Activated CD8-positive, alpha-beta T cell treated with anti-CD3 and anti-CD28 coated beads for 36 hours (primary cell): ENCODE results near the gene NTMT2. TPM values are rescaled to one million over a fixed set of nuclear protein-coding genes. Genes with fewer than 3 reads are reported as not detected.

Experiments used
- ATAC-seq: fragments of 200-7000 bp; cut with Tn5 transposase; one replicate; pipeline ENCODE4 v1.10.0; 2021; ENCODE audit warnings: mild to moderate bottlenecking, moderate library complexity
- CTCF ChIA-PET: fragments of 350-600 bp; sonication (Branson Sonifier 250); formaldehyde crosslinking; loops from one replicate; lab custom pipeline; 2021; ENCODE audit warnings: antibody characterized with exemption; lab: Charles Lee
- POLR2A ChIA-PET: fragments of 350-600 bp; sonication (Branson Sonifier 250); formaldehyde crosslinking; loops from one replicate; lab custom pipeline; 2021; ENCODE audit warnings: antibody characterized with exemption; lab: Charles Lee
- DNase-seq: peaks from one replicate; pipeline ENCODE4 v3.0.0-alpha.2; 2020
- H3K27ac Mint-ChIP-seq: one replicate; pipeline ENCODE4 v1.8.0; 2021; ENCODE audit warnings: mild to moderate bottlenecking, mixed read lengths
- H3K27me3 Mint-ChIP-seq: one replicate; pipeline ENCODE4 v1.8.0; 2021; ENCODE audit warnings: mixed read lengths
- H3K36me3 Mint-ChIP-seq: one replicate; pipeline ENCODE4 v1.8.0; 2021; ENCODE audit warnings: low read depth, mixed read lengths
- H3K4me1 Mint-ChIP-seq: one replicate; pipeline ENCODE4 v1.8.0; 2021; ENCODE audit warnings: low read depth, mixed read lengths
- H3K4me3 Mint-ChIP-seq: one replicate; pipeline ENCODE4 v1.8.0; 2021; ENCODE audit warnings: mild to moderate bottlenecking, moderate library complexity, mixed read lengths
- H3K9me3 Mint-ChIP-seq: one replicate; pipeline ENCODE4 v1.8.0; 2021; ENCODE audit warnings: mixed read lengths
- intact Hi-C: fragments of 100-400 bp; cut with micrococcal nuclease; formaldehyde crosslinking; loops from one replicate; pipeline ENCODE4 v1.10.0; 2022
- total RNA-seq, 2 experiments: library from RNA; stranded (reverse); gene quantifications; one replicate each; pipeline ENCODE4 v1.2.3, GENCODE V29; 2021
- TF ChIP-seq, protein P1 (sequence below): fragments of 200-600 bp; IDR thresholded peaks from one replicate; pipeline ENCODE4 v1.8.0; 2022; ENCODE audit warnings: antibody characterized with exemption, mild to moderate bottlenecking

The NTMT2 gene
- total RNA-seq, 2 experiments from 2014 or later: not detected

- ATAC-seq (no peak), DNase-seq (no peak)
- Mint-ChIP-seq H3K27me3 (peaks cover 3% of the 10 kb centered on the region), H3K27ac (no peak overlapping the region), H3K4me3 (no peak overlapping the region), H3K9me3 (no peaks in the 10 kb centered on the region), H3K36me3 (no peaks in the 10 kb centered on the region), H3K4me1 (no peaks in the 10 kb centered on the region)
- TF ChIP-seq, protein P1, sequence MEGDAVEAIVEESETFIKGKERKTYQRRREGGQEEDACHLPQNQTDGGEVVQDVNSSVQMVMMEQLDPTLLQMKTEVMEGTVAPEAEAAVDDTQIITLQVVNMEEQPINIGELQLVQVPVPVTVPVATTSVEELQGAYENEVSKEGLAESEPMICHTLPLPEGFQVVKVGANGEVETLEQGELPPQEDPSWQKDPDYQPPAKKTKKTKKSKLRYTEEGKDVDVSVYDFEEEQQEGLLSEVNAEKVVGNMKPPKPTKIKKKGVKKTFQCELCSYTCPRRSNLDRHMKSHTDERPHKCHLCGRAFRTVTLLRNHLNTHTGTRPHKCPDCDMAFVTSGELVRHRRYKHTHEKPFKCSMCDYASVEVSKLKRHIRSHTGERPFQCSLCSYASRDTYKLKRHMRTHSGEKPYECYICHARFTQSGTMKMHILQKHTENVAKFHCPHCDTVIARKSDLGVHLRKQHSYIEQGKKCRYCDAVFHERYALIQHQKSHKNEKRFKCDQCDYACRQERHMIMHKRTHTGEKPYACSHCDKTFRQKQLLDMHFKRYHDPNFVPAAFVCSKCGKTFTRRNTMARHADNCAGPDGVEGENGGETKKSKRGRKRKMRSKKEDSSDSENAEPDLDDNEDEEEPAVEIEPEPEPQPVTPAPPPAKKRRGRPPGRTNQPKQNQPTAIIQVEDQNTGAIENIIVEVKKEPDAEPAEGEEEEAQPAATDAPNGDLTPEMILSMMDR: no peak
- POLR2A ChIA-PET: no interaction called here
- CTCF ChIA-PET: no interaction called here
- intact Hi-C loops: no loop called here
These were observed 13.8 kb upstream of the NTMT2 start for GRCh38 chr1:170131984-170132383.

GRCh38 chr1:170133766-170134495 lies 11.8 kb upstream of the NTMT2 start:
- no peaks in the 10 kb centered on the region for H3K36me3 Mint-ChIP-seq
- peaks cover 8% of the 10 kb centered on the region for H3K27me3 Mint-ChIP-seq
- no peak for ATAC-seq
- TF ChIP-seq, protein P1: no peak
- H3K27ac Mint-ChIP-seq: no peak overlapping the region
- ChIA-PET CTCF (interaction anchor here (0.8 kb wide), 1 partner anchor 107 kb away, joined by 3 read pairs; no protein-coding TSS in a partner anchor), POLR2A (no interaction called here)
- no peaks in the 10 kb centered on the region for H3K9me3 Mint-ChIP-seq
- intact Hi-C loops: no loop called here
- H3K4me1 Mint-ChIP-seq: no peaks in the 10 kb centered on the region
- DNase-seq: no peak
- H3K4me3 Mint-ChIP-seq: no peak overlapping the region

GRCh38 chr1:170134521-170134920 lies 11.2 kb upstream of the NTMT2 start:
- ATAC-seq (no peak), DNase-seq (no peak)
- Mint-ChIP-seq H3K9me3 (no peaks in the 10 kb centered on the region), H3K36me3 (no peaks in the 10 kb centered on the region), H3K4me1 (no peaks in the 10 kb centered on the region), H3K4me3 (no peak overlapping the region), H3K27me3 (peaks cover 8% of the 10 kb centered on the region), H3K27ac (no peak overlapping the region)
- intact Hi-C loops: no loop called here
- TF ChIP-seq, protein P1: no peak
- ChIA-PET POLR2A (no interaction called here), CTCF (interaction anchor here (0.8 kb wide), 1 partner anchor 106 kb away, joined by 3 read pairs; no protein-coding TSS in a partner anchor)

GRCh38 chr1:170140371-170140770 lies 5.4 kb upstream of the NTMT2 start:
- Mint-ChIP-seq H3K27me3 (peaks cover 9% of the 10 kb centered on the region), H3K4me1 (no peaks in the 10 kb centered on the region), H3K27ac (no peak overlapping the region), H3K9me3 (no peaks in the 10 kb centered on the region), H3K4me3 (no peak overlapping the region), H3K36me3 (no peaks in the 10 kb centered on the region)
- DNase-seq: no peak
- ATAC-seq: no peak
- POLR2A ChIA-PET: no interaction called here
- TF ChIP-seq, protein P1: no peak
- CTCF ChIA-PET: no interaction called here
- intact Hi-C loops: no loop called here

DNA sequence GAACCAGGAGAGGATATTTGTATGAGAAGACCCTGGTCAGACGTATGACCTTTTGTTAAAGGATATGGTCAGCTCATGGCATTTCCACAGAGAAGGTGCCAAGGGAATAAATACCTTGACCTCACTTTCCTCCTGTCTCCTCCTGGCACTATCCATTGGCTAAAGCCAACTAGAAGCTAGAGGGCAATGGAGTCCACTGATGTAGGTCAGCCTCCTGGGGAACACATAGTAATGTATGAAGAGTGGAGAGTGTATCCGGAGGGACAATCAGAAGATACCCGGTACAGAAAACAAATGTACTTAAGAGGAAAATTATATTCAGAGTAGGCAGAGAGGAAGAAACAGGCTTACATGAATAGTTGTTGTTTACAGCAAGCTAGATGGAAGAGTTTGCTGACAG lies 698 bp upstream of the NTMT2 start:
- POLR2A ChIA-PET: interaction anchor here (1.0 kb wide), 1 partner anchor 23 kb away, joined by 3 read pairs; no protein-coding TSS in a partner anchor
- Mint-ChIP-seq H3K36me3 (no peaks in the 10 kb centered on the region), H3K4me1 (peaks cover 16% of the 10 kb centered on the region), H3K27ac (no peak overlapping the region), H3K4me3 (no peak overlapping the region), H3K9me3 (no peaks in the 10 kb centered on the region), H3K27me3 (peaks cover 4% of the 10 kb centered on the region)
- ATAC-seq (no peak), DNase-seq (no peak)
- CTCF ChIA-PET: no interaction called here
- TF ChIP-seq, protein P1: no peak
- intact Hi-C loops: no loop called here
